AG04449 (cell line): ENCODE data around the gene INTS11.
"Not testable (repeated sequence)": the region's sequence is repeated elsewhere in the genome, so short reads cannot be mapped to it uniquely, and the experiment has no call there.

Source experiments
- CTCF ChIA-PET: fragments of 350-600 bp; formaldehyde crosslinking; extraction: SDS; loops from one replicate; lab custom pipeline; 2021; ENCODE audit warnings: antibody characterized with exemption; lab: Yijun Ruan, JAX
- POLR2A ChIA-PET: fragments of 400-600, 350-600 bp; formaldehyde crosslinking; extraction: SDS; loops from one replicate; lab custom pipeline; 2020; ENCODE audit warnings: antibody characterized with exemption, inconsistent platforms; lab: Yijun Ruan, JAX
- DNase-seq: peaks from one replicate; pipeline ENCODE4 v3.0.0-alpha.2; 2010; ENCODE audit warnings: low read depth, low spot score
- H3K4me3 ChIP-seq: 2 replicates; pipeline ENCODE4 v1.5.1; 2011; ENCODE audit warnings: low read depth, mild to moderate bottlenecking, control low read depth, low read length
- CTCF ChIP-seq: IDR thresholded peaks from one replicate; pipeline ENCODE4 v1.5.1; 2011; ENCODE audit warnings: mild to moderate bottlenecking, moderate library complexity, low read length, control low read depth, inconsistent platforms; ENCODE audit not compliant: insufficient read depth; ENCODE audit errors: missing control alignments

The INTS11 gene

DNA sequence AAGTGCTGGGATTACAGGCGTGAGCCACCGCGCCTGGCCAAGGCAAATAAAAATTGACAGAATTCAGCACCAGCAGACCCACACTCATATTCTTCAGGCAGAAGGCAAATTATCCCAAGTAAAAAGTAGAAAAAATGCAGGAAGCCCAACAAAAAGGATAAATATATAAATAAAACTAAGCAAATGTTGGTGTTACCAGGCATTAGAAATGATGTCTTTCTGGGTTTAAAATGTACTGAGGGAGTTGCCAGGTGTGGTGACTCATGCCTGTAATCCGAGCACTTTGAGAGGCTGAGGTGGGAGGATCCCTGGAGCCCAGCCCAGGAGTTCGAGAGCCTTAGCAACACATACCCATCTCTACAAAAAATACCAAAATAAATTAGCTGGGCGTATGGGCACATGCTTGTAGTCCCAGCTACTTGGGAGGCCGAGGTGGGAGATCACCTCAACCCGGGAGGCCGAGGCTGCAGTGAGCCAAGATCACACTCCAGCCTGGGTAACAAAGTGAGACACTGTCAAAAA is 6.3 kb downstream of the INTS11 start:
- ChIA-PET POLR2A (interaction anchor here (0.6 to 1.0 kb wide), 3 partner anchors 9 to 53 kb away, joined by 3 to 4 read pairs (median 3); no protein-coding TSS in a partner anchor), CTCF (interaction anchor here (1.3 kb wide), 1 partner anchor 9 kb away, joined by 3 read pairs; no protein-coding TSS in a partner anchor)
- H3K4me3 ChIP-seq = no peak overlapping the region
- DNase-seq = peak; percentile 57
- no peak for TF ChIP-seq CTCF

DNA sequence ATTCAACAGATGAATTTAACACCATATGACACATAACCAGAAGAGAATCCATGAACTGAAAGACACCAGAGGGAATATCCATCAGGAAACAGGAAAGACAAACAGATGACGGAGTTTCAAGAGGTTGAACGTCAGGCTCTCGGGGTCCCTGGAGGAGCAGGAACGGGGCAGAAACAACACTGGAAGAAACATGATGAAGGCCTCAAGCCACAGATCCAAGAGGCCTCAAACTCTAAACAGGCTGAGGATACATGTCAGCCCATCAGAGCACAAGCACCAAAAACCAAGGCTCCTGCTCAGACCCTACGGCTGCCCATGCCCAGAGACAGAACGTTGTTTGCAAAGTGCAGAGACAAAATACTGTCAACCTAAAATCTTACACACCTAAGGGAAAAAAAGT is 7.0 kb downstream of the INTS11 start:
- TF ChIP-seq CTCF = no peak
- CTCF ChIA-PET = no interaction called here
- POLR2A ChIA-PET = no interaction called here
- H3K4me3 ChIP-seq = no peak overlapping the region
- DNase-seq = no peak

DNA sequence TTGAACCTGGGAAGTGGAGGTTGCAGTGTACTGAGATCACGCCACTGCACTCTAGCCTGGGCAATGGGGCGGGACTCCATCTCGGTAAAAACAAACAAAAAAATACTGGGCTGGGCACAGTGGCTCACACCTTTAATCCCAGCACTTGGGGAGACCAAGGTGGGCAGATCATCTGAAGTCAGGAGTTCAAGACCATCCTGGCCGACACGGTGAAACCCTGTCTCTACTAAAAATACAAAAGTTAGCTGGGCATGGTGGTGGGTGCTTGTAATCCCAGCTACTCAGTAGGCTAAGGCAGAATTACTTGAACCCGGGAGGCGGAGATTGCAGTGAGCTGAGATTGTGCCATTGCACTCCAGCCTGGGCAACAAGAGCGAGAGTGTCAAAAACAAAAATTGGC is 8.3 kb downstream of the INTS11 start:
- DNase-seq, H3K4me3 ChIP-seq, POLR2A ChIA-PET, CTCF ChIA-PET: not testable (repeated sequence)

- no peak overlapping the region for H3K4me3 ChIP-seq
- TF ChIP-seq CTCF = no peak
- no peak for DNase-seq
- ChIA-PET POLR2A (no interaction called here), CTCF (interaction anchor here (0.8 to 1.0 kb wide), 2 partner anchors 56 to 58 kb away, joined by 3 read pairs; no protein-coding TSS in a partner anchor)
These were observed 9.0 kb downstream of the INTS11 start for GRCh38 chr1:1315435-1315954.

GRCh38 chr1:1314678-1315335 is 9.7 kb downstream of the INTS11 start:
- CTCF ChIA-PET = interaction anchor here (0.8 to 1.0 kb wide), 2 partner anchors 56 to 59 kb away, joined by 3 read pairs; no protein-coding TSS in a partner anchor
- no peak for TF ChIP-seq CTCF
- POLR2A ChIA-PET = no interaction called here
- no peak overlapping the region for H3K4me3 ChIP-seq
- DNase-seq = no peak

- no peak for TF ChIP-seq CTCF
- CTCF ChIA-PET = interaction anchor here (1.2 kb wide), 1 partner anchor 192 kb away, joined by 3 read pairs; no protein-coding TSS in a partner anchor
- no peak overlapping the region for H3K4me3 ChIP-seq
- POLR2A ChIA-PET = no interaction called here
- no peak for DNase-seq
These were observed 10.2 kb downstream of the INTS11 start for GRCh38 chr1:1314237-1314586.
